CD4-positive, CD25-positive, alpha-beta regulatory T cell (primary cell): ENCODE measurements around the gene SMARCD1. TPM values are rescaled to one million over a fixed set of nuclear protein-coding genes. Genes with fewer than 3 reads are reported as not detected.

ENCODE experiments used
- ATAC-seq, 2 donors: fragments of 150-1000 bp; cut with Tn5 transposase; one replicate each; pipeline ENCODE4 v1.10.0; 2021; ENCODE audit warnings: low read depth in 2 of 2, moderate number of reproducible peaks in 2 of 2, moderate library complexity in 1 of 2
- DNase-seq, 3 donors: peaks; one replicate each; pipeline versions ENCODE4 v3.0.0 to v3.0.0-alpha.2; 2012 to 2022; ENCODE audit warnings: mixed read lengths in 1 of 3
- H3K27ac ChIP-seq: one replicate; pipeline ENCODE4 v1.7.0; 2013; ENCODE audit warnings: mild to moderate bottlenecking, low read length; ENCODE audit not compliant: insufficient read depth, poor library complexity, severe bottlenecking
- H3K27me3 ChIP-seq: one replicate; pipeline ENCODE4 v1.7.0; 2013; ENCODE audit warnings: low read length; ENCODE audit not compliant: control insufficient read depth, insufficient read depth
- H3K36me3 ChIP-seq: one replicate; pipeline ENCODE4 v1.7.0; 2013; ENCODE audit warnings: mild to moderate bottlenecking, low read length, moderate library complexity; ENCODE audit not compliant: control insufficient read depth, insufficient read depth
- H3K4me1 ChIP-seq: 2 replicates; pipeline ENCODE4 v1.7.0; 2013; ENCODE audit warnings: mild to moderate bottlenecking, low read length; ENCODE audit not compliant: insufficient read depth, control insufficient read depth, poor library complexity, severe bottlenecking
- H3K4me3 ChIP-seq: one replicate; pipeline ENCODE4 v1.7.0; 2013; ENCODE audit warnings: low read depth, mild to moderate bottlenecking, low read length, moderate library complexity
- H3K9me3 ChIP-seq, 2 experiments: 1 replicate in 1 of 2; 2 replicates in 1 of 2; pipeline ENCODE4 v1.7.0; 2013; ENCODE audit warnings: low read length in 2 of 2, mild to moderate bottlenecking in 1 of 2, moderate library complexity in 1 of 2; ENCODE audit not compliant: control insufficient read depth in 2 of 2
- H3K27ac Mint-ChIP-seq, 3 donors: one replicate each; pipeline ENCODE4 v1.8.0; 2020 to 2022; ENCODE audit warnings: mild to moderate bottlenecking in 3 of 3, mixed read lengths in 3 of 3, moderate library complexity in 2 of 3
- H3K27me3 Mint-ChIP-seq: one replicate; pipeline ENCODE4 v1.8.0; 2022; ENCODE audit warnings: mild to moderate bottlenecking, mixed read lengths
- H3K36me3 Mint-ChIP-seq: one replicate; pipeline ENCODE4 v1.8.0; 2020; ENCODE audit warnings: mixed read lengths
- H3K4me1 Mint-ChIP-seq, 4 donors: one replicate each; pipeline ENCODE4 v1.8.0; 2020 to 2022; ENCODE audit warnings: mixed read lengths in 4 of 4, mild to moderate bottlenecking in 1 of 4
- H3K4me3 Mint-ChIP-seq, 4 donors: one replicate each; pipeline ENCODE4 v1.8.0; 2020 to 2022; ENCODE audit warnings: mild to moderate bottlenecking in 4 of 4, mixed read lengths in 4 of 4, moderate library complexity in 3 of 4
- H3K9me3 Mint-ChIP-seq, 7 donors: one replicate each; pipeline ENCODE4 v1.8.0; 2020 to 2022; ENCODE audit warnings: mixed read lengths in 7 of 7, mild to moderate bottlenecking in 3 of 7, moderate library complexity in 2 of 7
- polyA plus RNA-seq, 4 donors: library from polyadenylated mRNA; unstranded; fragments of 300-500 nt; fragmentation: Illumina TruSeq; gene quantifications; one replicate each; pipeline ENCODE4 v1.2.3, GENCODE V29; 2021
- total RNA-seq: library from RNA; stranded (reverse); gene quantifications from one replicate; pipeline ENCODE4 v1.2.3, GENCODE V29; 2022

The SMARCD1 gene
- total and polyA plus RNA-seq, 5 donors from 2014 or later, result 12.0 to 75.2 (median 14.7) TPM

- H3K4me3 Mint-ChIP-seq, result peak overlapping the region in 1 of 4 donors; percentile 62
- Histone ChIP-seq H3K9me3 (no peaks in the 10 kb centered on the region), H3K4me1 (peaks cover 5% of the 10 kb centered on the region), H3K27me3 (no peaks in the 10 kb centered on the region), H3K27ac (no peak overlapping the region), H3K36me3 (no peaks in the 10 kb centered on the region), H3K4me3 (no peak overlapping the region)
- DNase-seq, result peak; percentile 73 to 79 (median 75)
- peaks cover 0 to 15% (median 3%) of the 10 kb centered on the region in 4 donors for H3K4me1 Mint-ChIP-seq
- peak; percentile 83 to 91 for ATAC-seq
- peak overlapping the region; percentile 26 to 86 (median 41) for H3K27ac Mint-ChIP-seq
- H3K9me3 Mint-ChIP-seq, result no peaks in the 10 kb centered on the region
- peaks cover 10% of the 10 kb centered on the region for H3K27me3 Mint-ChIP-seq
- no peaks in the 10 kb centered on the region for H3K36me3 Mint-ChIP-seq
Observed at GRCh38 chr12:50074936-50075807, 10.0 kb upstream of the SMARCD1 start.

GRCh38 chr12:50075808-50076170 lies 9.4 kb upstream of the SMARCD1 start:
- no peaks in the 10 kb centered on the region for H3K36me3 ChIP-seq
- DNase-seq (no peak), ATAC-seq (no peak)
- Mint-ChIP-seq H3K27ac (no peak overlapping the region), H3K9me3 (no peaks in the 10 kb centered on the region), H3K27me3 (peaks cover 6% of the 10 kb centered on the region), H3K36me3 (no peaks in the 10 kb centered on the region), H3K4me1 (peaks cover 0 to 9% (median 0%) of the 10 kb centered on the region in 4 donors), H3K4me3 (no peak overlapping the region)
- no peak overlapping the region for H3K4me3 ChIP-seq
- no peaks in the 10 kb centered on the region for H3K27me3 ChIP-seq
- no peaks in the 10 kb centered on the region for H3K4me1 ChIP-seq
- H3K9me3 ChIP-seq, result no peaks in the 10 kb centered on the region
- H3K27ac ChIP-seq, result no peak overlapping the region

DNA sequence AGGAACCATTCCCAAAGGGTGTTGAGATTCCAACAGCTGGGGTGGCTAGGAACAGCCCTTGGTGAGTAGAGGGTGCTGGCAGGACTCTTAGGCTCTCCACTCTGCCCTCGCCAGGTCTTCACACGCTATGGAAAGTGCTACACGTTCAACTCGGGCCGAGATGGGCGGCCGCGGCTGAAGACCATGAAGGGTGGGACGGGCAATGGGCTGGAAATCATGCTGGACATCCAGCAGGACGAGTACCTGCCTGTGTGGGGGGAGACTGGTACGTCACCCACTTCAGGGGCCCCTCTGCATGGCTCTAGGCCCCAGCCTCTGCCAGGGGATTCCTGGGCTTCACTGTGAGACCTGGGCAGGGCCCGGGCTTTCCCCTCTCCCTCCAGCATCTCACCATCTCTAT lies 8.0 kb upstream of the SMARCD1 start:
- Mint-ChIP-seq H3K4me1 (peaks cover 0 to 9% (median 0%) of the 10 kb centered on the region in 4 donors), H3K4me3 (no peak overlapping the region), H3K27ac (no peak overlapping the region), H3K9me3 (no peaks in the 10 kb centered on the region), H3K36me3 (no peaks in the 10 kb centered on the region), H3K27me3 (peaks cover 6% of the 10 kb centered on the region)
- Histone ChIP-seq H3K4me1 (no peaks in the 10 kb centered on the region), H3K27me3 (no peaks in the 10 kb centered on the region), H3K9me3 (no peaks in the 10 kb centered on the region), H3K36me3 (no peaks in the 10 kb centered on the region), H3K4me3 (no peak overlapping the region), H3K27ac (no peak overlapping the region)
- ATAC-seq, result no peak
- DNase-seq, result no peak

GRCh38 chr12:50078281-50078680 lies 6.9 kb upstream of the SMARCD1 start:
- Mint-ChIP-seq H3K27ac (no peak overlapping the region), H3K27me3 (no peaks in the 10 kb centered on the region), H3K4me1 (peaks cover 0 to 7% (median 0%) of the 10 kb centered on the region in 4 donors), H3K36me3 (no peaks in the 10 kb centered on the region), H3K4me3 (no peak overlapping the region), H3K9me3 (no peaks in the 10 kb centered on the region)
- no peaks in the 10 kb centered on the region for H3K4me1 ChIP-seq
- H3K27ac ChIP-seq, result no peak overlapping the region
- H3K36me3 ChIP-seq, result no peaks in the 10 kb centered on the region
- H3K4me3 ChIP-seq, result no peak overlapping the region
- no peaks in the 10 kb centered on the region for H3K27me3 ChIP-seq
- DNase-seq (no peak), ATAC-seq (no peak)
- no peaks in the 10 kb centered on the region for H3K9me3 ChIP-seq

GRCh38 chr12:50079771-50080170 lies 5.4 kb upstream of the SMARCD1 start:
- H3K27me3 ChIP-seq, result no peaks in the 10 kb centered on the region
- Mint-ChIP-seq H3K27me3 (no peaks in the 10 kb centered on the region), H3K36me3 (no peaks in the 10 kb centered on the region), H3K9me3 (no peaks in the 10 kb centered on the region), H3K4me3 (peak overlapping the region in 1 of 4 donors; percentile 64), H3K4me1 (peaks cover 3 to 13% (median 5%) of the 10 kb centered on the region in 4 donors), H3K27ac (peak overlapping the region in 2 of 3 donors; percentile 26 to 65)
- no peaks in the 10 kb centered on the region for H3K36me3 ChIP-seq
- H3K4me1 ChIP-seq, result peaks cover 6% of the 10 kb centered on the region
- DNase-seq (no peak), ATAC-seq (no peak)
- H3K9me3 ChIP-seq, result no peaks in the 10 kb centered on the region
- no peak overlapping the region for H3K4me3 ChIP-seq
- H3K27ac ChIP-seq, result no peak overlapping the region

DNA sequence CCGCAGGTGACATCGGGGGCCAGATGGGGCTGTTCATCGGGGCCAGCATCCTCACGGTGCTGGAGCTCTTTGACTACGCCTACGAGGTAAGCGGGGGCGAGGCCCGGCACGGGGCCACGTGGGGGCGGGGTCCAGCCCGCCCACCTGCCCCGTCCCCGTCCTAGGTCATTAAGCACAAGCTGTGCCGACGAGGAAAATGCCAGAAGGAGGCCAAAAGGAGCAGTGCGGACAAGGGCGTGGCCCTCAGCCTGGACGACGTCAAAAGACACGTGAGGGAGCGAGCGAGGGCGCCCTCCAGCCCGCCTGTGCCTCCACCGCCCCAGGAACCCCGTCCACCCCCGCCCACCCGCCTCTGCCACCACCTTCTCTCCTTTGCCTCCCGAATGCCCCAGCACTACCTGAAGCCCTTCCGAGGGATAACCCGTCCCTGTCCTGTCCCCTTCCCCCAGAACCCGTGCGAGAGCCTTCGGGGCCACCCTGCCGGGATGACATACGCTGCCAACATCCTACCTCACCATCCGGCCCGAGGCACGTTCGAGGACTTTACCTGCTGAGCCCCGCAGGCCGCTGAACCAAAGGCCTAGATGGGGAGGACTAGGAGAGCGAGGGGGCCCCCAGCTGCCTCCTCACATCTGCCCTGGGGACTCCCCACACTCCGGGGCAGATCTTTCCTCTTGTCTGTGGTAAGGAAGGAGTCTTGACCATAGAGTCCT lies 3.9 kb upstream of the SMARCD1 start:
- no peaks in the 10 kb centered on the region for H3K36me3 Mint-ChIP-seq
- Histone ChIP-seq H3K36me3 (no peaks in the 10 kb centered on the region), H3K4me3 (no peak overlapping the region), H3K27me3 (no peaks in the 10 kb centered on the region), H3K4me1 (peaks cover 16% of the 10 kb centered on the region), H3K9me3 (no peaks in the 10 kb centered on the region), H3K27ac (no peak overlapping the region)
- peaks cover 3 to 17% (median 11%) of the 10 kb centered on the region in 4 donors for H3K4me1 Mint-ChIP-seq
- no peak overlapping the region for H3K4me3 Mint-ChIP-seq
- H3K27me3 Mint-ChIP-seq, result no peaks in the 10 kb centered on the region
- H3K9me3 Mint-ChIP-seq, result no peaks in the 10 kb centered on the region
- H3K27ac Mint-ChIP-seq, result peak overlapping the region in 2 of 3 donors; percentile 71 to 85
- no peak for DNase-seq
- no peak for ATAC-seq

DNA sequence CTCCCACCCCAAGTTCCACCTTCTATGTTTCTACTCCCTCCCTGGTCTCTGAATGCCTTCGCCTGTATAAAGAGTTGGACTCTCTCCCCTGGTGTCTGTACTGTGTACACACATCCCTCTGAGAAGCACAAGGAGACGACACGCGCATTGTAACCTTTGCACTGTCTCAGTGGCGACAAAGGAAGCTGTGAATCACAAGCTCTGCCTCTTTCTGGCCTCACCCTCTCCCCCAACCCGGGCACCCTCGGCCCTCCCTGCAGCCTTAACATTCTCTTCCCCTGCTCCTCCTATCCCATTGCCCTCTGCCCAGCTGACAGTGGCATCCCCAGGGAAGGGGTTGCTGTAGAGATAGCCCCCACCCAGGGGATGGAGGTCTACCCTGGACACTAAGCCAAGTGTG lies 2.5 kb upstream of the SMARCD1 start:
- DNase-seq (no peak), ATAC-seq (no peak)
- Mint-ChIP-seq H3K36me3 (peaks cover 2% of the 10 kb centered on the region), H3K9me3 (no peaks in the 10 kb centered on the region), H3K4me1 (peaks cover 9 to 29% (median 16%) of the 10 kb centered on the region in 4 donors), H3K27ac (peak overlapping the region in 1 of 3 donors; percentile 86), H3K4me3 (peak overlapping the region in 3 of 4 donors; percentile 59 to 83 (median 75)), H3K27me3 (no peaks in the 10 kb centered on the region)
- Histone ChIP-seq H3K36me3 (peaks cover 9% of the 10 kb centered on the region), H3K27ac (no peak overlapping the region), H3K4me1 (peaks cover 16% of the 10 kb centered on the region), H3K27me3 (no peaks in the 10 kb centered on the region), H3K4me3 (no peak overlapping the region), H3K9me3 (no peaks in the 10 kb centered on the region)
